ENCODE data around the gene GALR3. TPM values are rescaled to one million over a fixed set of nuclear protein-coding genes. Genes with fewer than 3 reads are reported as not detected.

The GALR3 gene
- total and polyA plus RNA-seq, 2 of the 8 experiments (the other 6 are each of a cell fraction or from before 2014, with no cell fraction given): 0.84 to 1.1 TPM

- TF ChIP-seq BRCA1 (IDR thresholded peaks at IDR 0.05; ENCODE audit: low read depth, low read length) (no peak), EP300 (IDR thresholded peaks at IDR 0.05; ENCODE audit: borderline replicate concordance in 1 of 2, low read depth in 2 of 2, low read length in 2 of 2) (no peak), SAP30 (IDR thresholded peaks at IDR 0.05; ENCODE audit: insufficient read depth, insufficient replicate concordance, low read length) (no peak), POU5F1 (IDR thresholded peaks at IDR 0.05; ENCODE audit: low read depth, low read length) (no peak), CHD2 (IDR thresholded peaks at IDR 0.05; ENCODE audit: low read length) (no peak)
- 95% methylated on average over 6 of the region's 6 CpGs; no CpG with 5 or more reads in 1 of the 2 experiments for WGBS, 2 experiments (ENCODE audit: extremely low coverage in 1 of 2, insufficient coverage in 1 of 2, insufficient read length in 1 of 2, insufficient replicate concordance in 2 of 2, low coverage in 1 of 2, low lambda C conversion rate in 2 of 2, missing lambda C conversion rate in 1 of 2)
- no peak for DNase-seq (ENCODE audit: low read depth in 1 of 2, low spot score in 2 of 2)
- H3K27me3 ChIP-seq (replicated peaks in 1 of 4; ENCODE audit: control insufficient read depth in 3 of 4, extremely low read depth in 1 of 4, insufficient read depth in 3 of 4, low read length in 3 of 4): no peaks in the 10 kb centered on the region
- H3K4me1 ChIP-seq (replicated peaks in 1 of 4; ENCODE audit: control insufficient read depth in 3 of 4, insufficient read depth in 4 of 4, low read length in 3 of 4): no peaks in the 10 kb centered on the region
- H2BK12ac ChIP-seq (ENCODE audit: low read depth, low read length): no peak overlapping the region
- no peak overlapping the region for H4K8ac ChIP-seq (ENCODE audit: extremely low read depth, insufficient read depth, low read length)
- H4K5ac ChIP-seq (ENCODE audit: insufficient read length, low read depth, low read length): no peak overlapping the region
- H2BK120ac ChIP-seq (replicated peaks; ENCODE audit: low read depth, low read length): no peak overlapping the region
- no peak overlapping the region for H3K14ac ChIP-seq (ENCODE audit: insufficient read length)
- H3K9me3 ChIP-seq (ENCODE audit: insufficient read depth in 2 of 2, low read depth in 1 of 2, low read length in 1 of 2): no peaks in the 10 kb centered on the region
- no peak overlapping the region for H2AK5ac ChIP-seq (ENCODE audit: low read depth, low read length)
- no peak overlapping the region for H2BK5ac ChIP-seq (ENCODE audit: low read depth, low read length)
- ChIA-PET POLR2A (ENCODE audit: partially characterized antibody) (interaction anchor here (0.7 to 8.8 kb wide), 6 partner anchors 9 to 75 kb away, joined by 3 to 86 read pairs (median 3); no protein-coding TSS in a partner anchor), CTCF (ENCODE audit: partially characterized antibody) (interaction anchor here (0.6 to 5.1 kb wide), 7 partner anchors 10 to 80 kb away, joined by 3 to 80 read pairs (median 3); partner anchors contain the start of gene GALR3)
- no peak overlapping the region for H3K4me2 ChIP-seq (ENCODE audit: insufficient read depth in 1 of 2, low read depth in 2 of 2, low read length in 2 of 2)
- no peak overlapping the region for H3K18ac ChIP-seq (ENCODE audit: extremely low read depth, low read length)
- no peak overlapping the region for H3K27ac ChIP-seq (ENCODE audit: low read depth, low read length)
- FAIRE-seq: no peak
- H3K4ac ChIP-seq (replicated peaks; ENCODE audit: insufficient read length, low read depth, low read length): no peak overlapping the region
- no peak overlapping the region for H3K23ac ChIP-seq (ENCODE audit: insufficient read length)
- no peak overlapping the region for H3K4me3 ChIP-seq (ENCODE audit: extremely low read depth in 1 of 4, insufficient read depth in 2 of 4, low read depth in 3 of 4, low read length in 4 of 4)
- H4K91ac ChIP-seq (replicated peaks; ENCODE audit: insufficient read length, low read length): no peak overlapping the region
- no peak overlapping the region for H2BK15ac ChIP-seq (ENCODE audit: low read length)
- no peak overlapping the region for H3K56ac ChIP-seq (replicated peaks; ENCODE audit: insufficient read length, low read depth, low read length)
- peaks cover 0 to 4% of the 10 kb centered on the region in 2 experiments; a peak in 1 of 4 replicates for H3K79me2 ChIP-seq (ENCODE audit: control insufficient read depth in 1 of 2, insufficient read depth in 2 of 2, low read length in 2 of 2)
- H3K9ac ChIP-seq (replicated peaks in 1 of 4; ENCODE audit: extremely low read depth in 1 of 4, low read depth in 3 of 4, low read length in 3 of 4): no peak overlapping the region
- H2BK20ac ChIP-seq (ENCODE audit: low read length): no peak overlapping the region
- H2AFZ ChIP-seq (ENCODE audit: low read length): no peak overlapping the region
- peaks cover 2% of the 10 kb centered on the region; the same call in 1 of the 2 replicates for H3K79me1 ChIP-seq (ENCODE audit: low read depth, low read length)
- H4K20me1 ChIP-seq (replicated peaks in 1 of 2; ENCODE audit: control insufficient read depth in 1 of 2, insufficient read depth in 2 of 2, low read length in 2 of 2): peaks cover 4 to 17% of the 10 kb centered on the region in 2 experiments
- peaks cover 43 to 83% (median 74%) of the 10 kb centered on the region in 4 experiments for H3K36me3 ChIP-seq (ENCODE audit: control insufficient read depth in 2 of 4, insufficient read depth in 4 of 4, low read length in 3 of 4)
- no peaks in the 10 kb centered on the region for H3K23me2 ChIP-seq (ENCODE audit: low read depth, low read length)
Measured at GRCh38 chr22:37865510-37865909, 42.3 kb downstream of the GALR3 start.

Data from H1 (cell line).